HepG2 (cell line): ENCODE results near the gene WDHD1. TPM values are rescaled to one million over a fixed set of nuclear protein-coding genes. Genes with fewer than 3 reads are reported as not detected.

Experiments used
- DR1 ChIP-seq: sonication (generic); formaldehyde crosslinking; IDR thresholded peaks from 2 replicates; pipeline ENCODE4 v1.8.0; 2021; ENCODE audit warnings: mild to moderate bottlenecking, missing genetic modification reagents, inconsistent platforms
- ETS1 ChIP-seq: sonication (generic); formaldehyde crosslinking; IDR thresholded peaks from 2 replicates; pipeline ENCODE4 v1.4.0; 2020; ENCODE audit warnings: missing genetic modification reagents
- HINFP ChIP-seq: sonication (generic); formaldehyde crosslinking; IDR thresholded peaks from 2 replicates; pipeline ENCODE4 v1.4.0; 2020; ENCODE audit warnings: low read depth, mild to moderate bottlenecking, missing genetic modification reagents
- HMG20A ChIP-seq: IDR thresholded peaks from 2 replicates; pipeline ENCODE4 v1.6.1; 2016; ENCODE audit warnings: borderline replicate concordance
- IRF2 ChIP-seq: IDR thresholded peaks from 2 replicates; pipeline ENCODE4 v1.6.1; 2018; ENCODE audit warnings: missing genetic modification reagents, missing compliant biosample characterization
- IRF9 ChIP-seq: sonication (generic); formaldehyde crosslinking; IDR thresholded peaks from 2 replicates; pipeline ENCODE4 v1.8.0; 2022; ENCODE audit warnings: missing genetic modification reagents, mild to moderate bottlenecking, borderline replicate concordance
- KAT7 ChIP-seq: IDR thresholded peaks from 2 replicates; pipeline ENCODE4 v1.6.1; 2018; ENCODE audit warnings: borderline replicate concordance, missing compliant biosample characterization
- MTF2 ChIP-seq: sonication (generic); formaldehyde crosslinking; IDR thresholded peaks from 2 replicates; pipeline ENCODE4 v1.5.0; 2020; ENCODE audit warnings: missing genetic modification reagents, borderline replicate concordance
- PCBP1 ChIP-seq: fragments of 200-400 bp; formaldehyde crosslinking; IDR thresholded peaks from 2 replicates; pipeline ENCODE4 v1.6.1; 2017; ENCODE audit warnings: mild to moderate bottlenecking, low read depth, low read length, borderline replicate concordance
- RFXAP ChIP-seq: sonication (generic); formaldehyde crosslinking; IDR thresholded peaks from 2 replicates; pipeline ENCODE4 v1.4.0; 2020; ENCODE audit warnings: missing genetic modification reagents, borderline replicate concordance
- TEAD3 ChIP-seq: optimal IDR thresholded peaks from 2 replicates; pipeline ENCODE3; 2016; ENCODE audit warnings: borderline replicate concordance
- ZBTB34 ChIP-seq: sonication (generic); formaldehyde crosslinking; IDR thresholded peaks from 2 replicates; pipeline ENCODE4 v1.8.0; 2022; ENCODE audit warnings: mild to moderate bottlenecking, missing genetic modification reagents
- ZMYM2 ChIP-seq: sonication (generic); formaldehyde crosslinking; IDR thresholded peaks from 2 replicates; pipeline ENCODE4 v1.8.0; 2022; ENCODE audit warnings: mild to moderate bottlenecking, missing genetic modification reagents
- ZMYM4 ChIP-seq: sonication (generic); formaldehyde crosslinking; IDR thresholded peaks from 2 replicates; pipeline ENCODE4 v1.8.1; 2023; ENCODE audit warnings: mild to moderate bottlenecking, missing genetic modification reagents
- ZNF136 ChIP-seq: sonication (generic); formaldehyde crosslinking; IDR thresholded peaks from 2 replicates; pipeline ENCODE4 v1.8.1; 2022; ENCODE audit warnings: low read depth, mild to moderate bottlenecking, moderate library complexity, missing genetic modification reagents
- ZNF382 ChIP-seq: sonication (generic); formaldehyde crosslinking; IDR thresholded peaks from 2 replicates; pipeline ENCODE4 v1.5.0; 2020; ENCODE audit warnings: missing genetic modification reagents, mild to moderate bottlenecking, borderline replicate concordance
- ZNF615 ChIP-seq: sonication (generic); formaldehyde crosslinking; IDR thresholded peaks from 2 replicates; pipeline ENCODE4 v1.5.0; 2020; ENCODE audit warnings: mild to moderate bottlenecking, missing genetic modification reagents, borderline replicate concordance
- ZNF616 ChIP-seq: sonication (generic); formaldehyde crosslinking; IDR thresholded peaks from 2 replicates; pipeline ENCODE4 v1.5.0; 2020; ENCODE audit warnings: low read depth, mild to moderate bottlenecking, missing genetic modification reagents
- ZNF781 ChIP-seq: sonication (generic); formaldehyde crosslinking; IDR thresholded peaks from 2 replicates; pipeline ENCODE4 v1.5.1; 2020; ENCODE audit warnings: borderline replicate concordance, mild to moderate bottlenecking, missing genetic modification reagents; ENCODE audit errors: not compliant biosample characterization
- polyA plus RNA-seq, 8 experiments: library from polyadenylated mRNA; depleted of rRNA in 3 of 8; stranded (reverse) in 7 of 8; unstranded in 1 of 8; fragments of >200 nt; fragmentation: Illumina TruSeq in 4 of 8; extraction: Trizol in 4 of 8; gene quantifications; 2 replicates each; pipeline versions ENCODE4 v1.2.1 to v1.2.3, GENCODE V29; 2011 to 2016; ENCODE audit warnings: low read depth in 4 of 8, missing spikeins in 1 of 8, mixed read lengths in 1 of 8; ENCODE audit not compliant: insufficient read depth in 1 of 8
- total RNA-seq, 5 experiments: library from RNA; depleted of rRNA; stranded (reverse); fragments of >200 nt; fragmentation: Illumina TruSeq; extraction: Trizol; gene quantifications; 2 replicates each; pipeline ENCODE4 v1.2.3, GENCODE V29; 2016; ENCODE audit warnings: low read depth in 1 of 5
- TF ChIP-seq, protein P1 (sequence below): sonication (generic); formaldehyde crosslinking; IDR thresholded peaks from 2 replicates; pipeline ENCODE4 v1.4.0; 2020; ENCODE audit warnings: mild to moderate bottlenecking, missing genetic modification reagents
- TF ChIP-seq, protein P2 (sequence below): sonication (generic); formaldehyde crosslinking; IDR thresholded peaks from 2 replicates; pipeline ENCODE4 v1.5.0; 2020; ENCODE audit warnings: missing genetic modification reagents, mild to moderate bottlenecking, borderline replicate concordance

Gene WDHD1
- total and polyA plus RNA-seq, 2 of the 13 experiments (the other 11 are each of a cell fraction or from before 2014, with no cell fraction given): 5.5 to 27.5 TPM

- no peak for TF ChIP-seq PCBP1
- TF ChIP-seq KAT7: no peak
- TF ChIP-seq TEAD3 (CRISPR knock-in tag): peak; percentile 40
- no peak for TF ChIP-seq MTF2 (CRISPR knock-in tag)
- TF ChIP-seq ZNF615 (CRISPR knock-in tag): no peak
- TF ChIP-seq ZNF382 (CRISPR knock-in tag): no peak
- peak; percentile 90; the same call in 1 of the 2 replicates for TF ChIP-seq ZMYM2 (CRISPR knock-in tag)
- TF ChIP-seq HMG20A (CRISPR knock-in tag): peak; percentile 72; the same call in 1 of the 2 replicates
- TF ChIP-seq RFXAP (CRISPR knock-in tag): peak; percentile 98
- TF ChIP-seq IRF2 (CRISPR knock-in tag): 0 out of 2 replicates have a peak, but pooled peaks have one; percentile 37
- no peak for TF ChIP-seq ZNF616 (CRISPR knock-in tag)
- TF ChIP-seq ZMYM4: peak; percentile 93
- TF ChIP-seq IRF9 (CRISPR knock-in tag): no peak
- TF ChIP-seq HINFP: no peak
- no peak for TF ChIP-seq ZNF781 (CRISPR knock-in tag)
- TF ChIP-seq DR1 (CRISPR knock-in tag): no peak
- TF ChIP-seq, protein P1, sequence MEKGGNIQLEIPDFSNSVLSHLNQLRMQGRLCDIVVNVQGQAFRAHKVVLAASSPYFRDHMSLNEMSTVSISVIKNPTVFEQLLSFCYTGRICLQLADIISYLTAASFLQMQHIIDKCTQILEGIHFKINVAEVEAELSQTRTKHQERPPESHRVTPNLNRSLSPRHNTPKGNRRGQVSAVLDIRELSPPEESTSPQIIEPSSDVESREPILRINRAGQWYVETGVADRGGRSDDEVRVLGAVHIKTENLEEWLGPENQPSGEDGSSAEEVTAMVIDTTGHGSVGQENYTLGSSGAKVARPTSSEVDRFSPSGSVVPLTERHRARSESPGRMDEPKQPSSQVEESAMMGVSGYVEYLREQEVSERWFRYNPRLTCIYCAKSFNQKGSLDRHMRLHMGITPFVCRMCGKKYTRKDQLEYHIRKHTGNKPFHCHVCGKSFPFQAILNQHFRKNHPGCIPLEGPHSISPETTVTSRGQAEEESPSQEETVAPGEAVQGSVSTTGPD (CRISPR knock-in tag): peak; percentile 73; the same call in 1 of the 2 replicates
- 0 out of 2 replicates have a peak, but pooled peaks have one; percentile 39 for TF ChIP-seq ZBTB34 (CRISPR knock-in tag)
- TF ChIP-seq, protein P2, sequence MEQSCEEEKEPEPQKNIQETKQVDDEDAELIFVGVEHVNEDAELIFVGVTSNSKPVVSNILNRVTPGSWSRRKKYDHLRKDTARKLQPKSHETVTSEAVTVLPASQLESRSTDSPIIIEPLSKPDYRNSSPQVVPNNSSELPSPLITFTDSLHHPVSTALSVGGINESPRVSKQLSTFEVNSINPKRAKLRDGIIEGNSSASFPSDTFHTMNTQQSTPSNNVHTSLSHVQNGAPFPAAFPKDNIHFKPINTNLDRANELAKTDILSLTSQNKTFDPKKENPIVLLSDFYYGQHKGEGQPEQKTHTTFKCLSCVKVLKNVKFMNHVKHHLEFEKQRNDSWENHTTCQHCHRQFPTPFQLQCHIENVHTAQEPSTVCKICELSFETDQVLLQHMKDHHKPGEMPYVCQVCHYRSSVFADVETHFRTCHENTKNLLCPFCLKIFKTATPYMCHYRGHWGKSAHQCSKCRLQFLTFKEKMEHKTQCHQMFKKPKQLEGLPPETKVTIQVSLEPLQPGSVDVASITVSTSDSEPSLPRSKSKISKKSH (CRISPR knock-in tag): no peak
- no peak for TF ChIP-seq ZNF136 (CRISPR knock-in tag)
- no peak for TF ChIP-seq ETS1 (CRISPR knock-in tag)
Observed at GRCh38 chr14:54944737-54945391, 82.0 kb downstream of the WDHD1 start (continued).
